GM18499 (cell line): ENCODE results near the gene PRDM16.
"Not testable (repeated sequence)": the region's sequence is repeated elsewhere in the genome, so short reads cannot be mapped to it uniquely, and the experiment has no call there.

Experiments
- ATAC-seq: cut with Tn5 transposase; IDR thresholded peaks from one replicate; pipeline ENCODE4 v1.9.1; 2021; ENCODE audit warnings: moderate number of reproducible peaks; ENCODE audit not compliant: insufficient read depth, unreplicated experiment

PRDM16 gene

DNA sequence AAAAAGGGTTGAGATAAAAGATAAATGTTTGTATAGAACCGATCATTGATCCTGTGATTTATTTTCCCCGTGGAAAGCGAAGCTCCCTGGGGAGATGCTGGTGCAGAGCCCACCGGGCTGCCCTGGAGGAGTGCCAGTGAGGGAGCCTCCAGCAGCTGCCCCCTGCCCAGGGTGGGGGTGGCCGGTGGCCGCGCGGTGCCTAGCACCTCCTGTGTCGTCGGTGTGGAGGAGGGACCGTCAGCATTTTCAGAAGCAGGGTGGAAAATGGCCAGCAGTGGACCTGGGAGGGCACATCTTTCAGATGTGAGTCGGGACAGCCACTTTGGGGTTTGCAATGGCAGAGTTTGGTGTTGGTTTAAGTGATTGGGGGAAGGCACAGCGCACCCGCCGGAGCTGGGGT is 164.0 kb downstream of the PRDM16 start:
- no peak for ATAC-seq

DNA sequence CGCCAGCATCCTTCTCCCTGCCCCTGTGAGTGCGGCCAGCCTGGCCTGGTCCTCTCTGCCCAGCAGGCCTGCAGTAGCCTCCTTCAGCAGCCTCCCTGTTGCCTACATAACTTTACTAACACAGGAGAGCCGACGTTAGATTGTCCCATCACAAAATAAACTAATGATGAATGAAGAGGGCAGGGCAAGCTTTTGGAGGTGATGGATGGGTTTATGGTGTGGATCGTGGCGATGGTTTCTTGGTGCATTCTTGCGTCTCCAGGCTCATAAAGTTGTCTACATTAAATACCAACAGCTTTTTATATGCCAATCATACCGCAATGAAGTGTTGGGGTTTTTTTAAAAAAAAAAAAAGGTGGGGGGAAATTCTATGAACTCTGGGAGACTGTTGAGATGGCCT is 164.5 kb downstream of the PRDM16 start:
- no peak for ATAC-seq

DNA sequence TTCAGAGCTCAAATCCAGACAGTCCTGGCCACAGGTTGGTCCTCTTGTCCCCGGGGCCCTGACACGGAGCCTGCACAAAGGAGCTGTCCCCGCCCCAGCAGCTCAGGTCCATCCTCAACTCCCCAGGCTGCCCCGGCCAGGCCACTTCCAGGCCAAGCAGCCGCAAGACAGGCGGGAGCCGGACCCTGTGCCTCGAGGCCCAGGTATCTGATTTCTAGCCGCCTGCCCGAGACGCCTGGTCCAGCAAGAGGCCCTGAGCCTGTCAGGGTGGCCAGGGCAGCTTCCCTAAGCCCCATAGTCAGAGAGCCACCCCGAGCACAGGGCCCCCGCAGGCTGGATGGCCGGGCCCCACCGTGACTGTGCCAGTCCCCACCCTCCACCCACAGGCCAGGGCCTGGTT is 165.3 kb downstream of the PRDM16 start:
- ATAC-seq = no peak

- ATAC-seq = no peak
Measured at GRCh38 chr1:3234956-3235355, 166.0 kb downstream of the PRDM16 start.

GRCh38 chr1:3235496-3235895 is 166.5 kb downstream of the PRDM16 start:
- no peak for ATAC-seq

DNA sequence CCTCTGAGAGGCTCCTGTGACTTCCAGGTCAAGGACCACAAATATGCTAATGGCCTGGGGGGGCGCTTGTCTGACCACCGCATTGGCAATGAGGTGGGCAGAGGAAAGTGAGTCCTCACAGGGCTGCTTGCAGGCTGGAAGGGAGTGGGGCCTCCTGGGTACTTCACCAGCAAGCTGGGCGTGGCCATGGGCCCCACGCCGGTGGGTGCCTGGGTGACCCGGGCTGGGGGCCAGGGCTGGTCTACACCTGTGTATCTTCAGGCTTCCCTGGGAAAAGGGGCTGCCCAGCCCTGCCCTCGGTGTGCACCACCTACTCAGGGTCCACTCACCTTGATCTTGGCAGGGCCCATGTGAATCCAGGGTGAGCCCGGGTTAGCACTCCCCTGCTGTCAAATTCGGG is 167.4 kb downstream of the PRDM16 start:
- ATAC-seq = no peak

- ATAC-seq = no peak
Measured at GRCh38 chr1:3236955-3237354, 168.0 kb downstream of the PRDM16 start.

GRCh38 chr1:3237570-3237969 is 168.6 kb downstream of the PRDM16 start:
- ATAC-seq = no peak

DNA sequence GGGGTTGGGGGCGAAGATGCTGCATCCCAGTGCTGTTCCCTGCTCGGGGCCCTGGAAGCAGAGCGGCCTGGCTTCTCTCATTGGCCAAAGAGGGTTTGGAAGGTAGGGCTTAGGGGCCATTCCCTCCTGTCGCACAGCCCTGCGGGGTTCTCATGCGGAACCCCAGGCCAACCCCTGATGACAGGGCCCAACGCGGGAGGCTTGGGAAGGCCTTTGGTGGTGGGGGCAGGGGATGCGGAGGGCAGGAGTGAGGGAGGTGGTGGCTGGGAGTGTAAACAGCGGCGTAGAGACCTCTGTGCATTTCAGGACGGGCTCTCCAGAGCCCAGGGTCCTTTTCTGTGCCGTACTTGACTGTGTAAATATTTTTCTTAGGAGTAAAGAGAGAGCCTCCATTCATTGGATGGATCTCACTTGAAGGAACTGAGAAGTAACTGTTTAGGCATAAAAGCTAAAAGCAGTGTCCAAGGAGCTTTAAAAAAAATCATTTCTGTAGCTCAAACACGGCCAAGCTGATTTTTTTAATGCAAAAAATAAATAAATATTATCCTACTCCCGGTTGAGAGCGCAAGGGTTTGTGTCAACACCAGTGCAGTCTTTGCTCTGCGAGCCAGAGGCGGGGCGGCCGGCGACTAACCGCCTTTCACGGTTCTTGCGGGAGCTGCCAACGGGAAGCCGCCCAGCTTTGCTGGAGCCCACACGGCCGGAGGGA is 169.1 kb downstream of the PRDM16 start:
- ATAC-seq = no peak

GRCh38 chr1:3238703-3239278 is 169.8 kb downstream of the PRDM16 start:
- ATAC-seq = no peak

DNA sequence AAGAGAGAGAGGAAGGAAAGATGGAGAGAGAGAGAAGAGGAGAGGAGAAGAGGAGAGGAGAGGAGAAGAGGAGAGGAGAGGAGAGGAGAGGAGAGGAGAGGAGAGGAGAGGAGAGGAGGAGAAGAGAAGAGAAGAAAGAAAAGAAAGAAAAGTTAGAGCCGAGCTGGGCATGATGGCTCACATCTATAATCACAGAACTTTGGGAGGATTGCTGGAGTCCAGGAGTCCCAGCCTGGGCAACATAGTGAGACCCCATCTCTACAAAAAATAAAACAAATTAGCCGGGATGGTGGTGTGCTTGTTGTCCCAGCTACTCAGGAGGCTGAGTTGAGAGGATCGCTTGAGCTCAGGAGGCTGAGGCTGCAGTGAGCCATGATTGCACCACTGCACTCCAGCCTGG is 171.0 kb downstream of the PRDM16 start:
- ATAC-seq = not testable (repeated sequence)

DNA sequence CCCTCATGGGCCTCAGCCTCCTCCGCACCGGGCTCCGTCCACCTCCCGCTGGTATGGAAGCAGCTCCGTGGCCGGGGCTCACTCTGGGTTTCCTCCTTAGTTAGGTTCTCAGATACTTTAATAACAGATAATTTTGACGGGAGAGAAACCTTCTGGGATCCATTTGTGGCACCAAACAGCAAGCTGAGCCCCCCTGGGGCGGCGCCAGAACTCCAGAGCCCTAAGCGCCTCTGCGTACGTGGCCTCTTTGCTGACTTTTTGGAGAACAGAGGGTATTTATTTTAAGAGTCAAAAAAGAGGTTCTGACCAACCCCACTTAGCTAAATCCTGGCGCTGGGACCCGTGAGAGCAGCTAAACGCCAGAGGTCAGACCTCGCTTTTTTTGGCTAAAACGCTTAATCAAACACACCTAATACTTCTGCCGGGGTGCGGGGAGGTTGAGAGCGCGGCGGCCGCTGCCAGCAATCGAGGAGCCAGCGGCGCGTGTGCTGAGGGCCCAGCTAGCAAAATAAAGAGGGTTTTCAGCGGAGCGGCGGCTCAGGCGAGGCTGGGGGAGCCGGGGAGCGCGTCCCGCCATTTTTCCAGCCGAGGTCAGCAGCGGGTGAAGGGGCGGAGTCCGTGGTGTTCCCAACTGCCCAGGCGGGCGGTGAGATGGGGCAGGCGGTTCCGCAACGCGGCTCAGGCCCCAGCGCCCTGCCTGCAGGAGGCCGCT is 171.7 kb downstream of the PRDM16 start:
- no peak for ATAC-seq

DNA sequence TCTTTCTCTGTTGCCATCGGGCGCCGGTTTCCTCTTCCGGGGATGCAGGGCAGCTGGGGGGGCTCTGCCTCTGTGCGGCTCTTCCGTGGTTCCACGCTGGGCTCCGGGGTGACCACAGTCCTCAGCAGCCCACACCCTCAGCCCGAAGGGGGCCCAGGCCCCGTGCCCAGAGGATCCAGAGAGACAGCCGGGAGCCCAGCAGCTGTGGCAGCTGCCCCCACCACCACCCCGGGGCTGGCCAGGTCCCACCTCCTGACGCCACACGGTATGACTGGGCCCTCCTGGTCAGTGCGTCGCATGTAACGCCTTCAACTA is 172.2 kb downstream of the PRDM16 start:
- no peak for ATAC-seq

GRCh38 chr1:3241673-3242407 is 172.8 kb downstream of the PRDM16 start:
- ATAC-seq = no peak

GRCh38 chr1:3242408-3243260 is 173.6 kb downstream of the PRDM16 start:
- no peak for ATAC-seq

- ATAC-seq = no peak
Measured at GRCh38 chr1:3243304-3243703, 174.3 kb downstream of the PRDM16 start.

DNA sequence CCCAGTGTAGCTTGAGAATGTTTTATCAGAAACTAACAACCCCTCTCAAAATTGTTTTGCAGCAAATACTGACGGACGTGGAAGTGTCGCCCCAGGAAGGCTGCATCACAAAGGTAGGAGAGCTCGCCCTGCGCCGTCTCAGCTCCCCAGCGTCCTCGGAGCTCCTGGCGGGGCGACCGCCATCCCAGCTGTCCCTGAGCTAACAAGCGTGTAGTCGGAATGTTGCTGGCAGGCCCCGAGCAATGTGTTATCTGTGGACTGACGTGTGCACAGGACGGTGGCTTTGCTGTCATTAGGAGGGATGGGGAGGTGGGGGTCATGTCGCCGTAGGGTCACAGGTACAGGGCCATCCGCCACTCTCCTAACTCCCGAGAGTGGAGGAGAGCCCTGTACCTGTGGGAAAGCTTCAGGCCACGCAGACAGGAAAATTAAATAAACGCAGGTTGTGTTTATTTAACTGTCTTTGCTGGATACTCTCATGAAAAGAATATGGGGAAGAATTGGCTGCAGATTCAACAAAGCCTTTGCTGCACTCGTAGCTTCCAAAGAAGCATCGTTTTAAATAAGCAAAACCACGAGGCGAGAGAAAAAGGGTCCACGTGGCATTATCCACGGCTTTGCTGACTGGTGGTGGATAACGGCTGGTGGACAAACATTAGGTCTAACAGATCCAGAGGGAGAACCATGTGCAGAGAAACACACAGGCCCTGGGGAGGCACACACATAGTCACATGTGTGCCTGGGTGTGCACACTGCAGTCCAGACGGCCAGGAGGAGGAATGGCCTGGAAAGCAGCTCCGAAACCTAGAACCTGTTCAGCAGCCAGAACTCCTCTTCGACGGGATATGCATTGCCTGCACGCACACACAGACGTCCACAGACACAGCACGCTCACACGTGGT is 175.3 kb downstream of the PRDM16 start:
- no peak for ATAC-seq

- ATAC-seq = no peak
Measured at GRCh38 chr1:3244927-3245315, 175.9 kb downstream of the PRDM16 start.

- ATAC-seq = no peak
Measured at GRCh38 chr1:3245344-3245743, 176.3 kb downstream of the PRDM16 start.
